ENCODE data around the gene KIF26B. TPM values are rescaled to one million over a fixed set of nuclear protein-coding genes. Genes with fewer than 3 reads are reported as not detected.
"Not testable (repeated sequence)": the region's sequence is repeated elsewhere in the genome, so short reads cannot be mapped to it uniquely, and the experiment has no call there.

The KIF26B gene
- polyA plus RNA-seq, 1 donor from 2014 or later: 6.3 TPM

DNA sequence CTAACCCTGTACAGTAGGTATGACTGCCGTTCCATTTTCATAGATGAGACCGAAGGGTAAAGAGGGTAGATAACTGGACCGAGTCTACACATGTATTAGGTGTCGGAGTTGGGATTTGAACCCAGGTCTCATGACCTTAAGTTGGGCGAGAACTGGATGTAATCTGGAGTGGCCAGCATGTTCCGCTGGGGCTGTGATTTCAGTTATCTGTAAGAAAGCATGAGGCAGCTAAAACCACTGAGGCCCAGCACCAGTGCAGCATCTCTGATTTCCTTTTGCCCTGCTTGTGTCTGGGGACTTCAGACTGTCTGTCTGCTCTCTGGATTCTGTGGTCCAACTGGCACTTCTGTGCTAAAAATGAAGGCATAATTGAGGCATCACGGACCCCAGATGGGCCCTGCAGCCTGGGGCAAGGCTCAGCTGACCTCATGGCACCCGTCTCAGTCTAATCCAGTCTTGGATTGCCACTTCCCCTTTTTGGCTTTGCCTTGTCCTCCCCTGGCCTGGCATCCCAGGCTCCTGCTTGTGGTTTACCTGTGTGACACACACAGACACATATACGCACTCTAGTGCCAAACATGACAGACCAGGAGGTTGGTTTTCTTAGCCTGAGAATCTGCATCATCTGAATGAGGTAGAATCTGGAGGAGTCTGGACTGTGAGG, 180.2 kb downstream of the KIF26B start:
- no peaks in the 10 kb centered on the region for H4K20me1 ChIP-seq (ENCODE audit: insufficient read depth)
- H3K9me2 ChIP-seq (ENCODE audit: insufficient read depth, low read length): no peaks in the 10 kb centered on the region
- no peak overlapping the region for H2AFZ ChIP-seq (ENCODE audit: low read depth, low read length)
- TF ChIP-seq TAF1 (IDR thresholded peaks at IDR 0.05; ENCODE audit: low read depth) (no peak), EZH2 (IDR thresholded peaks at IDR 0.05; ENCODE audit: borderline replicate concordance, insufficient read depth, low read length, poor library complexity, severe bottlenecking) (no peak)
- no peak overlapping the region for H3K4me2 ChIP-seq (ENCODE audit: low read length)
- no peaks in the 10 kb centered on the region for H3K9me3 ChIP-seq (ENCODE audit: low read length)
- no peaks in the 10 kb centered on the region for H3K27me3 ChIP-seq (ENCODE audit: insufficient read depth, low read depth, low read length)
- H3K79me2 ChIP-seq (replicated peaks; ENCODE audit: insufficient read depth, low read length): no peaks in the 10 kb centered on the region
- no peak overlapping the region for H3K4me3 ChIP-seq (ENCODE audit: low read length)
- H3K36me3 ChIP-seq (ENCODE audit: insufficient read depth, low read length): no peaks in the 10 kb centered on the region
- no peaks in the 10 kb centered on the region for H3F3A ChIP-seq (ENCODE audit: insufficient read depth, low read length, poor library complexity, severe bottlenecking)
- no peak overlapping the region for H3K9ac ChIP-seq (ENCODE audit: low read length)
- no peak overlapping the region for H3K27ac ChIP-seq (ENCODE audit: low read length)

DNA sequence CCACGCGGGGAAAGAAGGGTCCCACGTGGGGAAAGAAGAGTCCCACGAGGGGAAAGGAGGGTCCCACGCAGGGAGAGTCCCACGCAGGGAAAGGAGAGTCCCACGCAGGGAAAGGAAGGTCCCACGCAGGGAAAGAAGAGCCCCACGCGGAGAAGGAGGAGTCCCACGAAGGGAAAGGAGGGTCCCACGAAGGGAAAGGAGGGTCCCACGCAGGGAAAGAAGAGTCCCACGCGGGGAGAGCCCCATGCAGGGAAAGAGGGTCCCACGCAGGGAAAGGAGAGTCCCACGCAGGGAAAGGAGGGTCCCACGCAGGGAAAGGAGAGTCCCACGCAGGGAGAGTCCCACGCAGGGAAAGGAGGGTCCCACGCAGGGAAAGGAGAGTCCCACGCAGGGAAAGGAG, 180.9 kb downstream of the KIF26B start:
- H3K27me3 ChIP-seq (ENCODE audit: insufficient read depth, low read depth, low read length); H3K27ac ChIP-seq (ENCODE audit: low read length); H3K9me2 ChIP-seq (ENCODE audit: insufficient read depth, low read length); H3K9me3 ChIP-seq (ENCODE audit: low read length); H3K9ac ChIP-seq (ENCODE audit: low read length); H3K36me3 ChIP-seq (ENCODE audit: insufficient read depth, low read length); H3K4me3 ChIP-seq (ENCODE audit: low read length); H3F3A ChIP-seq (ENCODE audit: insufficient read depth, low read length, poor library complexity, severe bottlenecking); H3K79me2 ChIP-seq (replicated peaks; ENCODE audit: insufficient read depth, low read length); H2AFZ ChIP-seq (ENCODE audit: low read depth, low read length); H3K4me2 ChIP-seq (ENCODE audit: low read length); H4K20me1 ChIP-seq (ENCODE audit: insufficient read depth): not testable (repeated sequence)

DNA sequence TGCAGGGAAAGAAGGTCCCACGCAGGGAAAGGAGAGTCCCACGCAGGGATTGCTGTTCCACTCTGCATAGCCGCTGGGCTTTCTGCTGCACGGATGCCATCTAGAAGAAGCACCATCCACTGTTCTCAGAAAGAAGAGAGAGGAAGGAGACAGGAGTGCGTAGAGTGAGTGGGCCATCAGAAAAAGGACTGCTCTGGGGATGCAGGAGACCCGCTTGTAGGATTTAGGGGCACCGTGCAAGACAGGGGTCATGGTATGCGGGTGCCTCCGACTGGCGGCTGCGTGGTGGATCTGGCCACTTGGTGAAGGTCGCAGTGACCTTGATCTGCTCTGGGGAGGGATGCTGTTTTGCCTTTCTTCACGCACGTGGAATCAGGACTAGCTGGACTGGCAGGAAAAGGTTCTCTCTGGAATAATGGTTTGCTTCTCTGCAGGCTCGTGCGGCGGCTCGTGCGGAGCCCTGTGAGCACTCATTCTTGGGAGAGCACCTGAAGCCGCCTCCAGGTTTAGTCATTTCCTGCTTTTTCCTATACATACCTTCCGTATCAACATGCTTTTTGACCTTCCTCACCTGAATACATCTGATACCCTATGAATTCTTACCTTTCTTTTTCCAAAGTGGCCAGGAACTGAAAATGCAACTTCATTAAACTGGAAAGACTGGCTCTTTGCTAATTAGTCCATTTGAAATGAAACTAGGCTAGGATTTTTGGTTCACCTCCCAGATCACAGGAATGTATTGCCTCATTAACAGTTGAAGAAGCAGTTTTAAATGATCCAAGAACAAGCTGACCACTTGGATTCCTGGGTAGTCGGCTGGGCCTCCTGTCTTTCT, 181.6 kb downstream of the KIF26B start:
- Histone ChIP-seq H3K4me2 (ENCODE audit: low read length) (no peak overlapping the region), H3K27ac (ENCODE audit: low read length) (no peak overlapping the region), H3K36me3 (ENCODE audit: insufficient read depth, low read length) (no peaks in the 10 kb centered on the region), H3K4me3 (ENCODE audit: low read length) (no peak overlapping the region), H2AFZ (ENCODE audit: low read depth, low read length) (no peak overlapping the region), H3K79me2 (replicated peaks; ENCODE audit: insufficient read depth, low read length) (no peaks in the 10 kb centered on the region), H3K9me3 (ENCODE audit: low read length) (no peaks in the 10 kb centered on the region), H3K9me2 (ENCODE audit: insufficient read depth, low read length) (no peaks in the 10 kb centered on the region), H4K20me1 (ENCODE audit: insufficient read depth) (no peaks in the 10 kb centered on the region), H3F3A (ENCODE audit: insufficient read depth, low read length, poor library complexity, severe bottlenecking) (no peaks in the 10 kb centered on the region), H3K9ac (ENCODE audit: low read length) (no peak overlapping the region), H3K27me3 (ENCODE audit: insufficient read depth, low read depth, low read length) (no peaks in the 10 kb centered on the region)
- no peak for TF ChIP-seq SMC3 (conservative IDR thresholded peaks at IDR 0.05; ENCODE audit: poor library complexity)

DNA sequence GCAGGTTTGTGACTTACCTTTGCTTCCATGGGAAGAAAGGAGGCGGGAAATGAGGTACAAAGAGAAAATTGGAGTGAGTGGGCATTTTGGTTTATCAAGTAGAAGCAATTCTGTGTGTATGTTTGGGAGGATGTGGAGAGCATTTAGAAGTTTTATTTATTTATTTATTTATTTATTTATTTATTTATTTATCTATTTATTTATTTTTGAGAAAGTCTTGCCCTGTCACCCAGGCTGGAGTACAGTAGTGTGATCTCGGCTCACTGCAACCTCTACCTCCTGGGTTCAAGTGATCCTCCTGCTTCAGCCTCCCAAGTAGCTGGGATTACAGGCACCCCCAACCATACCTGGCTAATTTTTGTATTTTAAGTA, 182.2 kb downstream of the KIF26B start:
- not testable (repeated sequence) for H3K9ac ChIP-seq (ENCODE audit: low read length); H3K9me2 ChIP-seq (ENCODE audit: insufficient read depth, low read length); H4K20me1 ChIP-seq (ENCODE audit: insufficient read depth); H3K79me2 ChIP-seq (replicated peaks; ENCODE audit: insufficient read depth, low read length); H3K4me3 ChIP-seq (ENCODE audit: low read length); H3K9me3 ChIP-seq (ENCODE audit: low read length); H3K36me3 ChIP-seq (ENCODE audit: insufficient read depth, low read length); H3K27me3 ChIP-seq (ENCODE audit: insufficient read depth, low read depth, low read length); H3K27ac ChIP-seq (ENCODE audit: low read length); H3K4me2 ChIP-seq (ENCODE audit: low read length); H3F3A ChIP-seq (ENCODE audit: insufficient read depth, low read length, poor library complexity, severe bottlenecking); H2AFZ ChIP-seq (ENCODE audit: low read depth, low read length)

Measured in neural cell (in vitro differentiated cells).